ENCODE measurements around the gene KCNIP1.

- TF ChIP-seq, protein P1, sequence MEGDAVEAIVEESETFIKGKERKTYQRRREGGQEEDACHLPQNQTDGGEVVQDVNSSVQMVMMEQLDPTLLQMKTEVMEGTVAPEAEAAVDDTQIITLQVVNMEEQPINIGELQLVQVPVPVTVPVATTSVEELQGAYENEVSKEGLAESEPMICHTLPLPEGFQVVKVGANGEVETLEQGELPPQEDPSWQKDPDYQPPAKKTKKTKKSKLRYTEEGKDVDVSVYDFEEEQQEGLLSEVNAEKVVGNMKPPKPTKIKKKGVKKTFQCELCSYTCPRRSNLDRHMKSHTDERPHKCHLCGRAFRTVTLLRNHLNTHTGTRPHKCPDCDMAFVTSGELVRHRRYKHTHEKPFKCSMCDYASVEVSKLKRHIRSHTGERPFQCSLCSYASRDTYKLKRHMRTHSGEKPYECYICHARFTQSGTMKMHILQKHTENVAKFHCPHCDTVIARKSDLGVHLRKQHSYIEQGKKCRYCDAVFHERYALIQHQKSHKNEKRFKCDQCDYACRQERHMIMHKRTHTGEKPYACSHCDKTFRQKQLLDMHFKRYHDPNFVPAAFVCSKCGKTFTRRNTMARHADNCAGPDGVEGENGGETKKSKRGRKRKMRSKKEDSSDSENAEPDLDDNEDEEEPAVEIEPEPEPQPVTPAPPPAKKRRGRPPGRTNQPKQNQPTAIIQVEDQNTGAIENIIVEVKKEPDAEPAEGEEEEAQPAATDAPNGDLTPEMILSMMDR (IDR thresholded peaks at IDR 0.05): no peak
- TF ChIP-seq POLR2A (IDR thresholded peaks at IDR 0.05): no peak
Measured at GRCh38 chr5:170783498-170784247, 279.9 kb downstream of the KCNIP1 start, which contains the start of gene GABRP.

All from esophagus squamous epithelium (tissue), 4 donors.